HG02623 (cell line): ENCODE data around the gene SLN.
"Not testable (repeated sequence)": the region's sequence is repeated elsewhere in the genome, so short reads cannot be mapped to it uniquely, and the experiment has no call there.

Source experiments
- ATAC-seq: cut with Tn5 transposase; IDR thresholded peaks from one replicate; pipeline ENCODE4 v1.9.1; 2021; ENCODE audit warnings: moderate library complexity; ENCODE audit not compliant: unreplicated experiment

The SLN gene

GRCh38 chr11:107711861-107712755 lies at the start of gene SLN:
SLN (minus strand) TSS chr11:107712056.
- ATAC-seq, result no peak

GRCh38 chr11:107758719-107759355 lies 47.0 kb upstream of the SLN start:
- not testable (repeated sequence) for ATAC-seq

- no peak for ATAC-seq
Measured at GRCh38 chr11:107757661-107758060, 45.8 kb upstream of the SLN start.

GRCh38 chr11:107756553-107756952 lies 44.7 kb upstream of the SLN start:
- ATAC-seq, result no peak

- ATAC-seq, result no peak
Measured at GRCh38 chr11:107752949-107753822, 41.3 kb upstream of the SLN start.

- no peak for ATAC-seq
Measured at GRCh38 chr11:107752508-107752907, 40.7 kb upstream of the SLN start.

- no peak for ATAC-seq
Measured at GRCh38 chr11:107751082-107751481, 39.2 kb upstream of the SLN start.

GRCh38 chr11:107750313-107750712 lies 38.5 kb upstream of the SLN start:
- ATAC-seq, result no peak

GRCh38 chr11:107747622-107748021 lies 35.8 kb upstream of the SLN start:
- ATAC-seq, result no peak

GRCh38 chr11:107744736-107745135 lies 32.9 kb upstream of the SLN start:
- ATAC-seq, result no peak

- ATAC-seq, result no peak
Measured at GRCh38 chr11:107743191-107743590, 31.3 kb upstream of the SLN start.

- ATAC-seq, result peak; percentile 91
Measured at GRCh38 chr11:107741044-107741823, 29.4 kb upstream of the SLN start.

- no peak for ATAC-seq
Measured at GRCh38 chr11:107740271-107740670, 28.4 kb upstream of the SLN start.

GRCh38 chr11:107736546-107736945 lies 24.7 kb upstream of the SLN start:
- no peak for ATAC-seq

GRCh38 chr11:107733518-107733917 lies 21.7 kb upstream of the SLN start:
- no peak for ATAC-seq

GRCh38 chr11:107732689-107733051 lies 20.8 kb upstream of the SLN start:
- ATAC-seq, result no peak

- ATAC-seq, result peak; percentile 78
Measured at GRCh38 chr11:107731941-107732688, 20.3 kb upstream of the SLN start.

GRCh38 chr11:107722662-107723061 lies 10.8 kb upstream of the SLN start:
- no peak for ATAC-seq

- no peak for ATAC-seq
Measured at GRCh38 chr11:107721207-107721606, 9.4 kb upstream of the SLN start.

- ATAC-seq, result no peak
Measured at GRCh38 chr11:107720303-107720774, 8.5 kb upstream of the SLN start.
